Large intestine (tissue), 3 donors: ENCODE measurements around the gene SLC37A2. TPM values are rescaled to one million over a fixed set of nuclear protein-coding genes. Genes with fewer than 3 reads are reported as not detected.
"Not testable (repeated sequence)": the region's sequence is repeated elsewhere in the genome, so short reads cannot be mapped to it uniquely, and the experiment has no call there.

Source experiments
- DNase-seq, 2 donors: peaks; one replicate each; pipeline versions ENCODE4 v3.0.0 to v3.0.0-alpha.2; 2013
- H3K27ac ChIP-seq: one replicate; pipeline ENCODE4 v1.5.1; 2013; ENCODE audit warnings: low read length
- H3K27me3 ChIP-seq: 2 replicates; pipeline ENCODE4 v1.6.1; 2013; ENCODE audit warnings: low read length; ENCODE audit not compliant: control insufficient read depth, insufficient read depth
- H3K36me3 ChIP-seq: 2 replicates; pipeline ENCODE4 v1.6.1; 2013; ENCODE audit warnings: low read length; ENCODE audit not compliant: control insufficient read depth, insufficient read depth
- H3K4me1 ChIP-seq: one replicate; pipeline ENCODE4 v1.6.1; 2013; ENCODE audit warnings: low read length; ENCODE audit not compliant: control insufficient read depth, insufficient read depth
- H3K4me3 ChIP-seq: one replicate; pipeline ENCODE4 v1.5.1; 2013; ENCODE audit warnings: low read length
- H3K9me3 ChIP-seq: one replicate; pipeline ENCODE4 v1.6.1; 2013; ENCODE audit warnings: mild to moderate bottlenecking, low read depth, low read length, moderate library complexity; ENCODE audit not compliant: control insufficient read depth
- WGBS: methylation state at CpG from one replicate; pipeline ENCODE4 v1.1.5; 2013; ENCODE audit warnings: low lambda C conversion rate; ENCODE audit not compliant: insufficient coverage; 5-methylcytosine and 5-hydroxymethylcytosine counted together
- polyA plus RNA-seq: library from polyadenylated mRNA; unstranded; fragments of 120-200 nt; gene quantifications from one replicate; pipeline ENCODE4 v1.2.1, GENCODE V29; 2013

The SLC37A2 gene
- polyA plus RNA-seq, 1 donor = 91.1 TPM

- Histone ChIP-seq H3K4me1 (peaks cover 10% of the 10 kb centered on the region), H3K27ac (no peak overlapping the region), H3K27me3 (no peaks in the 10 kb centered on the region), H3K9me3 (no peaks in the 10 kb centered on the region), H3K4me3 (no peak overlapping the region), H3K36me3 (no peaks in the 10 kb centered on the region)
- no CpG with 5 or more reads among the region's 2 CpGs for WGBS
- DNase-seq = peak in 1 of 2 donors; percentile 79
Observed at GRCh38 chr11:125055107-125055715, 7.9 kb upstream of the SLC37A2 start.

GRCh38 chr11:125056111-125056510, 7.0 kb upstream of the SLC37A2 start:
- H3K4me3 ChIP-seq, H3K36me3 ChIP-seq, H3K9me3 ChIP-seq, DNase-seq, H3K27me3 ChIP-seq, H3K4me1 ChIP-seq, H3K27ac ChIP-seq: not testable (repeated sequence)
- WGBS = no CpG with 5 or more reads among the region's 2 CpGs

GRCh38 chr11:125056931-125057692, 6.0 kb upstream of the SLC37A2 start:
- H3K27me3 ChIP-seq = no peaks in the 10 kb centered on the region
- peak in 1 of 2 donors; percentile 56 for DNase-seq
- peak overlapping the region; percentile 66 for H3K27ac ChIP-seq
- H3K4me3 ChIP-seq = no peak overlapping the region
- no peaks in the 10 kb centered on the region for H3K9me3 ChIP-seq
- peaks cover 18% of the 10 kb centered on the region for H3K4me1 ChIP-seq
- H3K36me3 ChIP-seq = no peaks in the 10 kb centered on the region
- WGBS = no CpG with 5 or more reads among the region's 5 CpGs

GRCh38 chr11:125057693-125058016, 5.5 kb upstream of the SLC37A2 start:
- Histone ChIP-seq H3K9me3 (no peaks in the 10 kb centered on the region), H3K27ac (peak overlapping the region; percentile 66), H3K27me3 (no peaks in the 10 kb centered on the region), H3K36me3 (no peaks in the 10 kb centered on the region), H3K4me3 (no peak overlapping the region), H3K4me1 (peaks cover 22% of the 10 kb centered on the region)
- no CpG with 5 or more reads among the region's 5 CpGs for WGBS
- peak; percentile 76 to 92 for DNase-seq

- DNase-seq = peak in 1 of 2 donors; percentile 76
- H3K36me3 ChIP-seq = no peaks in the 10 kb centered on the region
- no CpG with 5 or more reads among the region's 4 CpGs for WGBS
- no peak overlapping the region for H3K4me3 ChIP-seq
- H3K27me3 ChIP-seq = peaks cover 5% of the 10 kb centered on the region
- H3K27ac ChIP-seq = peak overlapping the region; percentile 67
- peaks cover 22% of the 10 kb centered on the region for H3K4me1 ChIP-seq
- no peaks in the 10 kb centered on the region for H3K9me3 ChIP-seq
Observed at GRCh38 chr11:125061281-125061680, 1.8 kb upstream of the SLC37A2 start.

GRCh38 chr11:125062218-125062930, 731 bp upstream of the SLC37A2 start:
- Histone ChIP-seq H3K9me3 (no peaks in the 10 kb centered on the region), H3K27me3 (peaks cover 5% of the 10 kb centered on the region), H3K36me3 (no peaks in the 10 kb centered on the region), H3K27ac (peak overlapping the region; percentile 67), H3K4me3 (peak overlapping the region; percentile 68), H3K4me1 (peaks cover 22% of the 10 kb centered on the region)
- WGBS = 0% methylated on average over 2 of the region's 19 CpGs
- DNase-seq = peak in 1 of 2 donors; percentile 52

- no CpG with 5 or more reads among the region's 38 CpGs for WGBS
- DNase-seq = peak in 1 of 2 donors; percentile 52
- peak overlapping the region; percentile 67 for H3K27ac ChIP-seq
Observed at GRCh38 chr11:125063429-125064043, 431 bp downstream of the SLC37A2 start.

GRCh38 chr11:125064070-125064469, 965 bp downstream of the SLC37A2 start:
- Histone ChIP-seq H3K4me3 (peak overlapping the region; percentile 68), H3K27me3 (peaks cover 5% of the 10 kb centered on the region), H3K9me3 (no peaks in the 10 kb centered on the region), H3K4me1 (peaks cover 20% of the 10 kb centered on the region), H3K36me3 (no peaks in the 10 kb centered on the region), H3K27ac (peak overlapping the region; percentile 67)
- WGBS = no CpG with 5 or more reads among the region's 7 CpGs
- DNase-seq = no peak

More at GRCh38 chr11:125063429-125064043, 431 bp downstream of the SLC37A2 start:
- Histone ChIP-seq H3K9me3 (no peaks in the 10 kb centered on the region), H3K27me3 (peaks cover 5% of the 10 kb centered on the region), H3K4me3 (peak overlapping the region; percentile 68), H3K4me1 (peaks cover 16% of the 10 kb centered on the region), H3K36me3 (no peaks in the 10 kb centered on the region)

GRCh38 chr11:125068368-125068767, 5.3 kb downstream of the SLC37A2 start:
- Histone ChIP-seq H3K27ac (peak overlapping the region; percentile 89), H3K4me1 (peaks cover 45% of the 10 kb centered on the region), H3K4me3 (no peak overlapping the region), H3K27me3 (peaks cover 5% of the 10 kb centered on the region), H3K9me3 (no peaks in the 10 kb centered on the region), H3K36me3 (no peaks in the 10 kb centered on the region)
- WGBS = no CpG with 5 or more reads among the region's 4 CpGs
- no peak for DNase-seq

- WGBS = no CpG with 5 or more reads among the region's 4 CpGs
- Histone ChIP-seq H3K36me3 (no peaks in the 10 kb centered on the region), H3K27me3 (no peaks in the 10 kb centered on the region), H3K4me1 (peaks cover 51% of the 10 kb centered on the region), H3K4me3 (no peak overlapping the region), H3K9me3 (no peaks in the 10 kb centered on the region), H3K27ac (peak overlapping the region; percentile 89)
- peak in 1 of 2 donors; percentile 55 for DNase-seq
Observed at GRCh38 chr11:125069008-125069407, 5.9 kb downstream of the SLC37A2 start.
